HEK293 (cell line): ENCODE data around the gene CCHCR1.

Source experiments
- CTCF ChIA-PET: fragments of 350-600 bp; formaldehyde crosslinking; extraction: SDS; loops from one replicate; lab custom pipeline; 2021; ENCODE audit warnings: antibody characterized with exemption; lab: Yijun Ruan, JAX
- POLR2A ChIA-PET: fragments of 300-600 bp; formaldehyde crosslinking; extraction: SDS; loops from one replicate; lab custom pipeline; 2020; ENCODE audit warnings: antibody characterized with exemption, inconsistent platforms; lab: Yijun Ruan, JAX
- H3K27ac ChIP-seq: fragments of 200-500 bp; sonication (Bioruptor generic); 2 replicates; pipeline ENCODE4 v1.5.1; 2014; ENCODE audit warnings: low read depth, low read length, control low read depth, inconsistent platforms; ENCODE audit errors: extremely low read depth
- H3K36me3 ChIP-seq, 2 experiments: fragments of 200-500 bp in 1 of 2; sonication (Bioruptor generic) in 1 of 2; 1 replicate in 1 of 2; 2 replicates in 1 of 2; pipeline ENCODE4 v1.5.1; 2014 to 2017; ENCODE audit warnings: inconsistent platforms in 2 of 2, low read length in 2 of 2; ENCODE audit not compliant: control insufficient read depth in 2 of 2, insufficient read depth in 1 of 2
- H3K4me1 ChIP-seq: fragments of 200-500 bp; sonication (Bioruptor generic); 2 replicates; pipeline ENCODE4 v1.5.1; 2014; ENCODE audit warnings: mild to moderate bottlenecking, low read length, inconsistent platforms; ENCODE audit not compliant: control insufficient read depth, insufficient read depth
- H3K4me3 ChIP-seq: 2 replicates; pipeline ENCODE4 v1.5.1; 2011; ENCODE audit warnings: low read depth, mild to moderate bottlenecking, control low read depth, low read length, moderate library complexity
- H3K9me3 ChIP-seq: fragments of 200-500 bp; sonication (Bioruptor generic); 2 replicates; pipeline ENCODE4 v1.5.1; 2014; ENCODE audit warnings: low read depth, low read length, inconsistent platforms; ENCODE audit not compliant: control insufficient read depth, insufficient read depth
- EGR2 ChIP-seq: fragments of 450-650 bp; formaldehyde crosslinking; IDR thresholded peaks from 2 replicates; pipeline ENCODE4 v1.5.1; 2016; ENCODE audit warnings: low read depth, missing biosample characterization, missing genetic modification characterization
- ELK4 ChIP-seq: IDR thresholded peaks from 2 replicates; pipeline ENCODE4 v1.6.1; 2011; ENCODE audit warnings: mild to moderate bottlenecking, low read depth, low read length, borderline replicate concordance
- IKZF3 ChIP-seq: fragments of 450-650 bp; IDR thresholded peaks from 2 replicates; pipeline ENCODE4 v1.5.0; 2018; ENCODE audit warnings: missing biosample characterization, mild to moderate bottlenecking, missing genetic modification characterization, moderate library complexity
- KLF7 ChIP-seq: fragments of 450-650 bp; formaldehyde crosslinking; IDR thresholded peaks from 2 replicates; pipeline ENCODE4 v1.5.1; 2016; ENCODE audit warnings: missing biosample characterization, missing genetic modification characterization, borderline replicate concordance
- OSR2 ChIP-seq: fragments of 450-650 bp; formaldehyde crosslinking; IDR thresholded peaks from 2 replicates; pipeline ENCODE4 v1.5.1; 2016; ENCODE audit warnings: missing biosample characterization, missing genetic modification characterization
- RBAK ChIP-seq: fragments of 450-650 bp; formaldehyde crosslinking; IDR thresholded peaks from 2 replicates; pipeline ENCODE4 v1.5.1; 2016; ENCODE audit warnings: missing biosample characterization, missing genetic modification characterization
- TRIM28 ChIP-seq: IDR thresholded peaks from 2 replicates; pipeline ENCODE4 v1.6.1; 2011; ENCODE audit warnings: low read length, control low read depth, borderline replicate concordance
- ZFP3 ChIP-seq: fragments of 450-650 bp; formaldehyde crosslinking; IDR thresholded peaks from 2 replicates; pipeline ENCODE4 v1.5.1; 2016; ENCODE audit warnings: low read depth, missing biosample characterization, missing genetic modification characterization
- ZIC2 ChIP-seq: fragments of 450-650 bp; formaldehyde crosslinking; IDR thresholded peaks from 2 replicates; pipeline ENCODE4 v1.5.1; 2016; ENCODE audit warnings: missing biosample characterization, missing genetic modification characterization
- ZNF114 ChIP-seq: fragments of 450-650 bp; formaldehyde crosslinking; IDR thresholded peaks from 2 replicates; pipeline ENCODE4 v1.5.0; 2017; ENCODE audit warnings: missing biosample characterization, missing genetic modification characterization
- ZNF174 ChIP-seq: fragments of 450-650 bp; formaldehyde crosslinking; IDR thresholded peaks from 2 replicates; pipeline ENCODE4 v1.5.0; 2017; ENCODE audit warnings: missing biosample characterization, mild to moderate bottlenecking, missing genetic modification characterization
- ZNF2 ChIP-seq: fragments of 450-650 bp; formaldehyde crosslinking; IDR thresholded peaks from 2 replicates; pipeline ENCODE4 v1.5.1; 2016; ENCODE audit warnings: missing biosample characterization, missing genetic modification characterization
- ZNF23 ChIP-seq: fragments of 450-650 bp; formaldehyde crosslinking; IDR thresholded peaks from 2 replicates; pipeline ENCODE4 v1.5.1; 2016; ENCODE audit warnings: missing biosample characterization, missing genetic modification characterization, borderline replicate concordance
- ZNF292 ChIP-seq: fragments of 450-650 bp; formaldehyde crosslinking; IDR thresholded peaks from 2 replicates; pipeline ENCODE4 v1.5.1; 2016; ENCODE audit warnings: low read depth, missing biosample characterization, missing genetic modification characterization, borderline replicate concordance
- ZNF473 ChIP-seq: fragments of 450-650 bp; formaldehyde crosslinking; IDR thresholded peaks from 2 replicates; pipeline ENCODE4 v1.5.1; 2017; ENCODE audit warnings: missing biosample characterization, missing genetic modification characterization
- ZNF555 ChIP-seq: fragments of 450-650 bp; formaldehyde crosslinking; conservative IDR thresholded peaks from 2 replicates; pipeline ENCODE4 v1.5.1; 2017; ENCODE audit warnings: missing biosample characterization, mild to moderate bottlenecking, missing genetic modification characterization, inconsistent platforms
- ZNF660 ChIP-seq: fragments of 450-650 bp; IDR thresholded peaks from 2 replicates; pipeline ENCODE4 v1.5.1; 2018; ENCODE audit warnings: missing biosample characterization, mild to moderate bottlenecking, missing genetic modification characterization
- ZNF776 ChIP-seq: fragments of 450-650 bp; formaldehyde crosslinking; IDR thresholded peaks from 2 replicates; pipeline ENCODE4 v1.5.0; 2017; ENCODE audit warnings: missing biosample characterization, missing genetic modification characterization, borderline replicate concordance
- ZNF791 ChIP-seq: fragments of 450-650 bp; formaldehyde crosslinking; IDR thresholded peaks from 2 replicates; pipeline ENCODE4 v1.5.1; 2016; ENCODE audit warnings: missing biosample characterization, missing genetic modification characterization
- ZNF792 ChIP-seq: fragments of 450-650 bp; formaldehyde crosslinking; IDR thresholded peaks from 2 replicates; pipeline ENCODE4 v1.5.1; 2016; ENCODE audit warnings: missing biosample characterization, missing genetic modification characterization
- TF ChIP-seq, protein P1 (sequence below): fragments of 450-650 bp; formaldehyde crosslinking; IDR thresholded peaks from 2 replicates; pipeline ENCODE4 v1.5.1; 2017; ENCODE audit warnings: missing biosample characterization, mild to moderate bottlenecking, missing genetic modification characterization, moderate library complexity
- TF ChIP-seq, protein P2 (sequence below): fragments of 450-650 bp; formaldehyde crosslinking; IDR thresholded peaks from 2 replicates; pipeline ENCODE4 v1.5.1; 2016; ENCODE audit warnings: missing biosample characterization, missing genetic modification characterization, borderline replicate concordance
- TF ChIP-seq, protein P3 (sequence below): fragments of 450-650 bp; formaldehyde crosslinking; IDR thresholded peaks from 2 replicates; pipeline ENCODE4 v1.5.1; 2017; ENCODE audit warnings: missing biosample characterization, missing genetic modification characterization

The CCHCR1 gene

DNA sequence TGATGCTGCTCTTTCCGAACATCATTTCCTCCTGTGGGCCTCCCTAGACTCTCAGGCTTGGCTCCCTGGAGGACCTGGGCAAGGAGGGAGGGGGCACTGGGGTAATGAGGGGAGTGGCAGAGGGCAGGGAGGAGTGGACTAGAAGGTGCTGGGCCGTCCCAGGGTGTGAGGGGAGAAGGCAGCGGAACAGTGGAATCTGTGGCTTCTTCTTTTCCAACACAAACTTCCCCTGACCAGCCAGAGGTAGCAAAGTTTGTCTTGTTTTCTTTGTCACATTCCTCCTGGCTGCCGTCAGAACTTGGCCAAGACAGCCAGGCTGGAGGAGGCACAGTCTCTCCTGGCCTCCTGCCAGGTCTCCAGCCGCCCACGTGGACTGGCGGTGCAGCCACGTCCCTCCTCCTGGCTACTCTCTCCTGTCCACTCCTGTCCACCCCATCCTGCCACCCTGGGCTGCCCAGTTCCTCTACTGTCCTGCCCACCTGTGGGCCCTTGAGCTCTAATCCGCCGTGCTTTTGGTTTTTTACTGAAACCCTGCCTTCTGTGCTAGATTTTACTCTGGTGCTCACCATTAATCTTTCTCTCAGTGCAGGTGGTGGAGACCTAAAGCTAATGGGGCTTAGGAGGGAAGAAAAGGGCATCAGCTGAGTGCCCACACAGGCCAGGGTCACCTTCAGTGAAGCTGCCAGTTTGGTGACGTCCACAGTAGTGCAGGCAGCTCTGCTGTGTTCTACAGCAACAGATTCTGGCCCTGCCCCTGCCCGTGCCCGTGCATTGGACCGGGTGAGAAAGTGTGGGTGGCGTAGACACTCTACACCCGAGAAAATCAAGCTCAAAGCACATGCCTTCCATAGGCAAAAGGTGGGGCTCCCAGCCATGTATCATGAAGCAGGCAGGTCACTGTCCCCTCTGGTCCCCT is 34.6 kb downstream of the CCHCR1 start (continued):
- TF ChIP-seq, protein P1, sequence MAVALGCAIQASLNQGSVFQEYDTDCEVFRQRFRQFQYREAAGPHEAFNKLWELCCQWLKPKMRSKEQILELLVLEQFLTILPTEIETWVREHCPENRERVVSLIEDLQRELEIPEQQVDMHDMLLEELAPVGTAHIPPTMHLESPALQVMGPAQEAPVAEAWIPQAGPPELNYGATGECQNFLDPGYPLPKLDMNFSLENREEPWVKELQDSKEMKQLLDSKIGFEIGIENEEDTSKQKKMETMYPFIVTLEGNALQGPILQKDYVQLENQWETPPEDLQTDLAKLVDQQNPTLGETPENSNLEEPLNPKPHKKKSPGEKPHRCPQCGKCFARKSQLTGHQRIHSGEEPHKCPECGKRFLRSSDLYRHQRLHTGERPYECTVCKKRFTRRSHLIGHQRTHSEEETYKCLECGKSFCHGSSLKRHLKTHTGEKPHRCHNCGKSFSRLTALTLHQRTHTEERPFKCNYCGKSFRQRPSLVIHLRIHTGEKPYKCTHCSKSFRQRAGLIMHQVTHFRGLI (tag by site-specific recombination): no peak
- TF ChIP-seq ZNF555 (tag by site-specific recombination) (no peak), EGR2 (tag by site-specific recombination) (peak; percentile 66), ZNF660 (tag by site-specific recombination) (peak; percentile 94), IKZF3 (tag by site-specific recombination) (peak; percentile 52; the same call in 1 of the 2 replicates), ZNF292 (no peak), ZNF473 (tag by site-specific recombination) (no peak), ELK4 (no peak), RBAK (no peak), ZNF23 (tag by site-specific recombination) (no peak), ZNF174 (tag by site-specific recombination) (no peak), ZNF792 (tag by site-specific recombination) (no peak), KLF7 (no peak), ZFP3 (tag by site-specific recombination) (no peak), OSR2 (tag by site-specific recombination) (peak; percentile 74), ZIC2 (tag by site-specific recombination) (no peak), ZNF791 (tag by site-specific recombination) (no peak)
- TF ChIP-seq, protein P2, sequence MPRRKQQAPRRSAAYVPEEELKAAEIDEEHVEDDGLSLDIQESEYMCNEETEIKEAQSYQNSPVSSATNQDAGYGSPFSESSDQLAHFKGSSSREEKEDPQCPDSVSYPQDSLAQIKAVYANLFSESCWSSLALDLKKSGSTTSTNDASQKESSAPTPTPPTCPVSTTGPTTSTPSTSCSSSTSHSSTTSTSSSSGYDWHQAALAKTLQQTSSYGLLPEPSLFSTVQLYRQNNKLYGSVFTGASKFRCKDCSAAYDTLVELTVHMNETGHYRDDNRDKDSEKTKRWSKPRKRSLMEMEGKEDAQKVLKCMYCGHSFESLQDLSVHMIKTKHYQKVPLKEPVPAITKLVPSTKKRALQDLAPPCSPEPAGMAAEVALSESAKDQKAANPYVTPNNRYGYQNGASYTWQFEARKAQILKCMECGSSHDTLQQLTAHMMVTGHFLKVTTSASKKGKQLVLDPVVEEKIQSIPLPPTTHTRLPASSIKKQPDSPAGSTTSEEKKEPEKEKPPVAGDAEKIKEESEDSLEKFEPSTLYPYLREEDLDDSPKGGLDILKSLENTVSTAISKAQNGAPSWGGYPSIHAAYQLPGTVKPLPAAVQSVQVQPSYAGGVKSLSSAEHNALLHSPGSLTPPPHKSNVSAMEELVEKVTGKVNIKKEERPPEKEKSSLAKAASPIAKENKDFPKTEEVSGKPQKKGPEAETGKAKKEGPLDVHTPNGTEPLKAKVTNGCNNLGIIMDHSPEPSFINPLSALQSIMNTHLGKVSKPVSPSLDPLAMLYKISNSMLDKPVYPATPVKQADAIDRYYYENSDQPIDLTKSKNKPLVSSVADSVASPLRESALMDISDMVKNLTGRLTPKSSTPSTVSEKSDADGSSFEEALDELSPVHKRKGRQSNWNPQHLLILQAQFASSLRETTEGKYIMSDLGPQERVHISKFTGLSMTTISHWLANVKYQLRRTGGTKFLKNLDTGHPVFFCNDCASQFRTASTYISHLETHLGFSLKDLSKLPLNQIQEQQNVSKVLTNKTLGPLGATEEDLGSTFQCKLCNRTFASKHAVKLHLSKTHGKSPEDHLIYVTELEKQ (tag by site-specific recombination): peak; percentile 48; the same call in 1 of the 2 replicates
- TF ChIP-seq, all 188 proteins: peak for 33

- no peaks in the 10 kb centered on the region for H3K9me3 ChIP-seq
- ChIA-PET CTCF (interaction anchor here (0.7 kb wide), 1 partner anchor 299 kb away, joined by 6 read pairs; no protein-coding TSS in a partner anchor), POLR2A (no interaction called here)
- H3K27ac ChIP-seq: no peak overlapping the region
- peaks cover 10% of the 10 kb centered on the region for H3K4me1 ChIP-seq
- no peak overlapping the region for H3K4me3 ChIP-seq
- no peaks in the 10 kb centered on the region for H3K36me3 ChIP-seq
- TF ChIP-seq OSR2 (tag by site-specific recombination): no peak
- TF ChIP-seq ZNF776 (tag by site-specific recombination): no peak
- TF ChIP-seq ZNF2 (tag by site-specific recombination): no peak
- no peak for TF ChIP-seq TRIM28
- TF ChIP-seq, protein P1 (tag by site-specific recombination): no peak
- TF ChIP-seq, protein P3, sequence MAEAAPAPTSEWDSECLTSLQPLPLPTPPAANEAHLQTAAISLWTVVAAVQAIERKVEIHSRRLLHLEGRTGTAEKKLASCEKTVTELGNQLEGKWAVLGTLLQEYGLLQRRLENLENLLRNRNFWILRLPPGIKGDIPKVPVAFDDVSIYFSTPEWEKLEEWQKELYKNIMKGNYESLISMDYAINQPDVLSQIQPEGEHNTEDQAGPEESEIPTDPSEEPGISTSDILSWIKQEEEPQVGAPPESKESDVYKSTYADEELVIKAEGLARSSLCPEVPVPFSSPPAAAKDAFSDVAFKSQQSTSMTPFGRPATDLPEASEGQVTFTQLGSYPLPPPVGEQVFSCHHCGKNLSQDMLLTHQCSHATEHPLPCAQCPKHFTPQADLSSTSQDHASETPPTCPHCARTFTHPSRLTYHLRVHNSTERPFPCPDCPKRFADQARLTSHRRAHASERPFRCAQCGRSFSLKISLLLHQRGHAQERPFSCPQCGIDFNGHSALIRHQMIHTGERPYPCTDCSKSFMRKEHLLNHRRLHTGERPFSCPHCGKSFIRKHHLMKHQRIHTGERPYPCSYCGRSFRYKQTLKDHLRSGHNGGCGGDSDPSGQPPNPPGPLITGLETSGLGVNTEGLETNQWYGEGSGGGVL (tag by site-specific recombination): no peak
- no peak for TF ChIP-seq RBAK
- TF ChIP-seq ZNF114 (tag by site-specific recombination): no peak
Measured at GRCh38 chr6:31121131-31121790, 36.3 kb downstream of the CCHCR1 start.
